C4-2B (cell line): ENCODE data around the gene ZNF821.

Source experiments
- CTCF ChIP-seq: fragments of 450-650 bp; conservative IDR thresholded peaks from 2 replicates; pipeline ENCODE4 v1.5.1; 2017; ENCODE audit warnings: mild to moderate bottlenecking
- ZFX ChIP-seq: fragments of 450-650 bp; IDR thresholded peaks from 2 replicates; pipeline ENCODE4 v1.6.1; 2017

- TF ChIP-seq CTCF (no peak), ZFX (no peak)
These were observed 46.8 kb downstream of the ZNF821 start for GRCh38 chr16:71837150-71837549.
